GM12801 (cell line): ENCODE data around the gene TMLHE.

Experiments used
- TF ChIP-seq, protein P1 (sequence below): IDR thresholded peaks from one replicate; pipeline ENCODE4 v1.5.1; 2011; ENCODE audit warnings: control low read depth; ENCODE audit not compliant: insufficient read length; ENCODE audit errors: extremely low read depth

The TMLHE gene, protein sequence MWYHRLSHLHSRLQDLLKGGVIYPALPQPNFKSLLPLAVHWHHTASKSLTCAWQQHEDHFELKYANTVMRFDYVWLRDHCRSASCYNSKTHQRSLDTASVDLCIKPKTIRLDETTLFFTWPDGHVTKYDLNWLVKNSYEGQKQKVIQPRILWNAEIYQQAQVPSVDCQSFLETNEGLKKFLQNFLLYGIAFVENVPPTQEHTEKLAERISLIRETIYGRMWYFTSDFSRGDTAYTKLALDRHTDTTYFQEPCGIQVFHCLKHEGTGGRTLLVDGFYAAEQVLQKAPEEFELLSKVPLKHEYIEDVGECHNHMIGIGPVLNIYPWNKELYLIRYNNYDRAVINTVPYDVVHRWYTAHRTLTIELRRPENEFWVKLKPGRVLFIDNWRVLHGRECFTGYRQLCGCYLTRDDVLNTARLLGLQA

DNA sequence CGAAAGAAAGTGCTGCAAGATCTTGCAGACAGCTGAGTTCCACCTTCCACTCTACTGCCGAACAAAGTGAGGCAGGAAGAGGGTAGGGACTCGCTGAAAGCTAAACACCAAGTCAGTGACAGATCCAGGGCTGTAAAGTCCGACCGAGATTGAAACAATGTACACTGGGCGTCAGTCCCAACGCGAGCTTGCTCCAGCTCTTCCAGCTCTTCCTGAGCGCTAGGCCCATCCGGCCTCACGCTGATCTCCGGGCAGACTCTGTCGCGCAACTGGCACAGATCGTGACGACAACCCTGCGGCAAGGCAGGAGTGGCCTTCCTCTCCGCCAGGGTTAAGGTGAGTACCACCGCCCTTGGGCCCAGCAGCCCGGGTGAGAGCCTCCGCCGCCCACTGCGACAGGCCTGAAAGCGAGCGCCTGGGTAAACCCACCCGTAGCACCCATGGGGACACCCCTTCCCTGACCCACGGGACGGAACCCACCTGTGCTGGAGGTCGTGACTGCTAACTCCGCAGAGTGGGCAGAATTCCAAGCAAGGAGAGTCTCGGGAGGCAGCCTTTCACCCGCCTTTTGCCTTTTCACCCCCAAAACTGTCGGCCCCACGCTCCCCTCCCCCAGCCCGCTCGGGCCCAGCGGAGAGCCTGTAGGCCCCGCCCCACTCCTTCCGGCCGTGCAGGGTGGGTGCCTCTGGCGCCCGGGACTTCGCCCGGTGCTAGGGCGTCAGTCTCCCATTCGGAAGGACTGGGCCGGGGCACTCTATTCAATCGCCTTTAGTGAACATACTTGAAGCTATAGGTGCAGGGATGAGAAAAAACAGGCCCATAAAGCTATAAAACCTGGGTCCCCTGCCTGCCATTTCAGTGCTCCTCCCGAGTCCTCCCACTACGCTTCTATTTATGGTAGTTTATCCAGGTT, at the start of gene TMLHE, which contains the start of gene SPRY3:
TMLHE (minus strand) TSS at position 641 of the 913 bp plus-strand sequence. CDS start 67,676 bp downstream, outside the sequence.
SPRY3 (plus strand) TSS at position 275 of the 913 bp plus-strand sequence.
- TF ChIP-seq, protein P1, sequence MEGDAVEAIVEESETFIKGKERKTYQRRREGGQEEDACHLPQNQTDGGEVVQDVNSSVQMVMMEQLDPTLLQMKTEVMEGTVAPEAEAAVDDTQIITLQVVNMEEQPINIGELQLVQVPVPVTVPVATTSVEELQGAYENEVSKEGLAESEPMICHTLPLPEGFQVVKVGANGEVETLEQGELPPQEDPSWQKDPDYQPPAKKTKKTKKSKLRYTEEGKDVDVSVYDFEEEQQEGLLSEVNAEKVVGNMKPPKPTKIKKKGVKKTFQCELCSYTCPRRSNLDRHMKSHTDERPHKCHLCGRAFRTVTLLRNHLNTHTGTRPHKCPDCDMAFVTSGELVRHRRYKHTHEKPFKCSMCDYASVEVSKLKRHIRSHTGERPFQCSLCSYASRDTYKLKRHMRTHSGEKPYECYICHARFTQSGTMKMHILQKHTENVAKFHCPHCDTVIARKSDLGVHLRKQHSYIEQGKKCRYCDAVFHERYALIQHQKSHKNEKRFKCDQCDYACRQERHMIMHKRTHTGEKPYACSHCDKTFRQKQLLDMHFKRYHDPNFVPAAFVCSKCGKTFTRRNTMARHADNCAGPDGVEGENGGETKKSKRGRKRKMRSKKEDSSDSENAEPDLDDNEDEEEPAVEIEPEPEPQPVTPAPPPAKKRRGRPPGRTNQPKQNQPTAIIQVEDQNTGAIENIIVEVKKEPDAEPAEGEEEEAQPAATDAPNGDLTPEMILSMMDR, result no peak

DNA sequence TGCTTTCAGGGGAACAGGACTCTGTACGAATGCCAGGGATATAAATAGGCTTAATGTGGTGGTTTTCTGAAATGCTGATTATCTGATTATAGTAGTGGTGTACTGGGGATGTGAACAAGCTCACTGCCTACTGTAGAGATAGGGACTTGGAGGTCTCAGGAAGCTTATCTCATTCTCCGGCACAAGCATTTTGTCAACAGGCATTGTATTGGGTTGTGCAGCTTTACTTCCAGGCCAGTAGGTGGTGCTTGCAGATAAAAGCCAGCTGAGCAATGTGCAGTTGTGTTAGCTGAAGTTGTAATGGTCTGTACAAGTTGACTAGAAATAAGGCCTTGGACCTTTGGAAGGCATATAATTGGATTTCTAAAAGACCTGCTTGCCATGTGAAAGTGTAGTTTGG, 49.5 kb upstream of the TMLHE start:
- TF ChIP-seq, protein P1, result no peak

DNA sequence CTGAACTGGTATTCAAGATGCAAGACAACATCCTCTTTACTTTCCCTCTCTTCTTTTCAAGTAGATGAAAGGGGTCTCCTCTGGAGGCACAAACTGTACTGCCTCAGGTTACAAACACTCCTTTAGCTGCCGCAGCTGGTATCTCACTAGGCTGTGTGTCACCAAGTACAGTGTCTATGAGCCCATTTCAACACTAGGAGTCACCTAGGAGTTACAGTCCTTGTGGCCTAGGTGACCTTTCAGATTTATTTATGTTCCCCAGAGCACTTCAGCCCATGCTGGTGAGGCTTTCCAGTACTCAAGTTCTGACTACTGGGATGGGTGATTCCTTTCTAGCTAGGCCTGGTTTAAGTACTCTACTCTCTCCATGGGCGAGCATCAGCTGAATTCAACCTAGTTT, 32.4 kb upstream of the TMLHE start:
- TF ChIP-seq, protein P1, result no peak

DNA sequence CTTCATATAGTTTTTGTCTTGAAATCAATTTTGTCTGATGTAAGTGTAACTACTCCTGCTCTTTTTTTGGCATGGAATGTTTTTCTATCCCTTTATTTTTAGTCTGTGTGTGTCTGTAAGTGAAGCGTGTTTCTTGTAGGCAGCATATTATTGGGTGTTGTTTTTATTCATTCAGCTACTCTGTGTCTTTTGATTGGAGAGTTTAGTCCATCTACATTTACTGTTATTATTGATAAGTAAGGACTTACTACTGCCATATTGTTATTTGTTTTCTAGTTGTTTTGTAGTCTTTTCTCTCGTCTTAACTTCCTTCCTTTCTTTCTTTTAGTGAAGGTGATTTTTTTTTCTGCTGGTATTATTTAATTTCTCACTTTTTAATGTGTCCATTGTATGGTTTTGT, 30.5 kb upstream of the TMLHE start:
- TF ChIP-seq, protein P1, result no peak

DNA sequence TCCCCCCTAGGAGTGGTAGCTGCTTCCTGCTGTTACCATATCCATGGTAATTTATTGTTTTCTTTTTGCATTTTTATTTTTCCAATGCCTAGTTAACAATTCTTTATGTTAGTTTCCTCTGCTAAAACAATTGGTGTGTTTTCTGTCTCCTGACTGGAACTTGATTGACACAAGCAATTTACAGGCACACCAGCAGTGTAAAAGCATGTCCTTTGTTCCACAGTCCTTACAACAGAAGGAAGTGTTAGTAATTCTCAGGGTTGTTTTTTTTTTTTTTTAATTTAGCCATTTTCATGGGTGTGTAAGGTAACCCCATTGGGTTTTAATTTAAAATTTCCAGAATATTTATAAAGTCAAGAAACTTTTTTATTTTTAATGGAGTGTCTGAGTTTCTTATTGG, 25.0 kb upstream of the TMLHE start:
- TF ChIP-seq, protein P1, result no peak

DNA sequence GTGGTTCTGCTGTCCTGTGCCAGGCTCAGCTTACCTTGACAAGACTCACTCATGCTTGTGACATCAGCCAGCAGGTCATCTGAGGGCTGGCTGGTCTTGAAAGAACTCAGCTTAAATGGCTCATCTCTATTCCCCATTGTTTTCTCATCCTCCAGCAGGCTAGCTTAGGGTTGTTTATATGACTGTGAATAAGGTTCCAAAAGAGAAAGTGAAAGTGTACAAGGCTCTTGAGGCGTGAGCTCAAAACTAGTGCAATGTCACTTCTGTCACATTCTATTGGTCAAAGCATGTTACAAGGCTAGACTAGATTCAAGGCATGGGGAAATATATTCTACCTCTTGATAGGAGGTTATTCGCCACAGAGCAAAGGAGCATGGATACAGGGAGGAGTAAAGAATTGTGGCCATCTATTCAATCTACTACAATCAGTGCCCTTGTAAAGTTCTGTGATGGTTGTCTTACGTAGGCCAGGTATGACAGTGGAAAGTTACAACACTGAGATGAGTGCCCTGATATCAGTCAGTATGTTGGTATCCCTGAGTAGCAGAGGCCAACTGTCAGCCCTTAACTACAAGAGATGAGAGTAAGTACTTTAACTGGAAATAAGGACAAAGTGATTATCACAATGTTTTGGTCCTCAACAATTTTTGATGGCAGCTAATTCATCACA, 19.8 kb upstream of the TMLHE start:
- TF ChIP-seq, protein P1, result no peak

DNA sequence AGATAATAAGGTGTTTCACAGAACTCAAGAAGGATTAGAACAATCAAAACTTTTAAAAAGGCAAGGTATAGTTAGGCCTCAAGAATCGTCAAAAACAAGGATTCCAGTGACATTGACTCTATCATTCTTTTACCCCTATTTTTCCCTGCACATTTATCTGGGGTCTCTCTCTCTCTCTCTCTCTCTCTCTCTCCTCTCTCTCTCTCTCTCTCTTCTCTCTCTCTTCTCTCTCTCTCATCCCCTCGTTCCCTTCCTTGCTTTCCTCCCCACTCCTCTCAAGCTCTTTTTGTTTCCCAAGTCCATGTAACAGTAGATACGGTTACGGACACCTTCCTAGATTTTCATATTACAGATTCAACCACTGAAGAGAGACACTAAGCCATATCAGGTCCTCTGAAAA, 3.2 kb upstream of the TMLHE start:
- TF ChIP-seq, protein P1, result no peak
